ENCODE results near the gene FLNB.

FLNB gene

GRCh38 chr3:58058361-58059263 is 50.4 kb downstream of the FLNB start:
- peak; percentile 81 for DNase-seq (ENCODE audit: low read depth)
- no peak for TF ChIP-seq CTCF (IDR thresholded peaks at IDR 0.05; ENCODE audit: control insufficient read depth, insufficient read depth, low read depth, low read length, missing control alignments)
- H3K4me3 ChIP-seq (ENCODE audit: control insufficient read depth, low read depth, low read length), result no peak overlapping the region

- TF ChIP-seq CTCF (IDR thresholded peaks at IDR 0.05; ENCODE audit: control insufficient read depth, insufficient read depth, low read depth, low read length, missing control alignments), result no peak
- DNase-seq (ENCODE audit: low read depth), result peak; percentile 73
- H3K4me3 ChIP-seq (ENCODE audit: control insufficient read depth, low read depth, low read length), result no peak overlapping the region
These were observed 51.4 kb downstream of the FLNB start for GRCh38 chr3:58059349-58060321.

- TF ChIP-seq CTCF (IDR thresholded peaks at IDR 0.05; ENCODE audit: control insufficient read depth, insufficient read depth, low read depth, low read length, missing control alignments), result no peak
- DNase-seq (ENCODE audit: low read depth), result no peak
These were observed 54.2 kb downstream of the FLNB start for GRCh38 chr3:58062472-58062871.

GRCh38 chr3:58063022-58063815 is 55.0 kb downstream of the FLNB start:
- DNase-seq (ENCODE audit: low read depth), result no peak
- no peak for TF ChIP-seq CTCF (IDR thresholded peaks at IDR 0.05; ENCODE audit: control insufficient read depth, insufficient read depth, low read depth, low read length, missing control alignments)
- H3K4me3 ChIP-seq (ENCODE audit: control insufficient read depth, low read depth, low read length), result no peak overlapping the region

More at GRCh38 chr3:58062472-58062871, 54.2 kb downstream of the FLNB start:
- H3K4me3 ChIP-seq (ENCODE audit: control insufficient read depth, low read depth, low read length), result no peak overlapping the region

GRCh38 chr3:58064923-58065638 is 56.9 kb downstream of the FLNB start:
- no peak for DNase-seq (ENCODE audit: low read depth)
- H3K4me3 ChIP-seq (ENCODE audit: control insufficient read depth, low read depth, low read length), result no peak overlapping the region
- TF ChIP-seq CTCF (IDR thresholded peaks at IDR 0.05; ENCODE audit: control insufficient read depth, insufficient read depth, low read depth, low read length, missing control alignments), result no peak

All from AG09309 (cell line).